Nucleus accumbens (tissue), 56 donors: ENCODE data around the gene HTR4.
A peak's percentile ranks its signal among the peaks of the same experiment; 100 is the strongest.

Source experiments
- DNase-seq, 56 donors: peaks; one replicate each; lab custom pipeline; 2025; lab: John Stamatoyannopoulos, UW

The HTR4 gene

DNA sequence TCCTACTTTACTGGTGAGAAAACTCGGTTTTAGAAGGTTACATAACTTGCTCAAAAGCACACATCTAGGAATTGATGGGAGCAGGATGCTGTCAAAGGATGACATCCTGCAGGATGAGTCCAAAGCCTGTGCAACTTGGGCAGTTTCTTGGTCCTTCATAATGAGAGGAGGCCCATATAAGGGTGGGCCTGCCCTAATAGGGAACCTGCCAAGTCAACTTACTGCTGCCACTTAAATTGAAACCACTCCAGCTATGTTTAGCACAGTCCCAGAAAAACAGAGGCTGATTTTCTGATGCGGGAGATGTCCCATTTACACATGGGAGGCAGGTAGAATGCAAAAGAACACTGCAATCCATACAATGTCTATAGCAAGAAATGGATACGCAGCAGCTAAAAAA lies 208.7 kb downstream of the HTR4 start:
- DNase-seq: no peak

DNA sequence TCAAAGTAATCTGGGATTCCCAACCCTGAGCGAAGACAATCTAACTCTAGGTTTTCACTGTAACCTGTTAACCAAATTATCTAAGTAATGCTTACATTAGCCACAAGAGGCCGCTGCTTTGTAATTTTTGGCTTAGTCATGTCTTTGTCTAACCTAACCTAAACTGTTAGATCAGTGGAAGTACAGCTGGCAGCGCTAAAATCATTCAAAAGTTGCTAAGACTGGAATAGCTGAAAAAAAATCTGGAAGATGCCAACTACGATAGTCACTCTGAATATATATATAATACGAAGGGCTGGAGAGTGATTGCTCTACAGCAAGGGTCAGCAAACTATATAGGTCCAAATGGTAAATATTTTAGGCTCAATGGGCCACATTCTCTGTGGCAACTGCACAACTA lies 210.3 kb downstream of the HTR4 start:
- DNase-seq: peak in 26 of 56 donors; percentile 1 to 70 (median 32)

DNA sequence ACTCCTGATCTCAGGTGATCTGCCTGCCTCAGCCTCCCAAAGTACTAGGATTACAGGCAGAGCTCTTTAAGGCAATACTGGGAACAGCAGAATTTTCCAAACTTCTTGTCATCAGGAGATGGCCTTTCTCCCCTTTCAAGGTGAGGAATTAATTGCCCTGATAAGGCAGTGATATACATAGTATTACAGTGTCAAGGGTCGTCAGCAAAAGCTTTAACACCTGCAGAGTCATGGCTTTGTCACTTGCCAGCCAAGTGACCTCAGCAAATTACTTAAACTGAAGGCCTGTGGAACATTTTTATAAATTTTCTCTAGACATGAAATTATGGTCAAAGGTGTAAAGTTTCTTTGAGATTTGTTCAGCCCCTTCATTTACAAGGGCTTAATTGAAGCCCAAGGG lies 211.1 kb downstream of the HTR4 start:
- DNase-seq: no peak

DNA sequence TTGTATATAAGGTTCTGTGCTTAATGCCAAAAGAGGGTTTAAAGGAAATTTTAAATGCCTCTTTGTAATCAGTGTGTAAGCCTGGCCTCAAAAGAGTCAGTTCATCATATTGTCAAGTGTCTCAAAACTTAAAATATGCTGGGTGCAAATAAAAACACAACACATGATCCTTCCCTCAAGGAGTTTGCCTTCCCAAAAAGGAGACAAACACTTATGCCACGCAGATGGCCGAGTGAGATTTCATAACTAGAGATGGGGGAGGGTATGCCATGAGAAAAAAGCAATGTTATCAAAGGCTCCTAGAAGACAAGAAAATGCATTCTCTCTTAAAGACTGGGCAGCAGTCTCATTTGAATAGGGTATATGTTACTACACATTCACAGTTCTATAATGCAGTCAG lies 215.4 kb downstream of the HTR4 start:
- no peak for DNase-seq

DNA sequence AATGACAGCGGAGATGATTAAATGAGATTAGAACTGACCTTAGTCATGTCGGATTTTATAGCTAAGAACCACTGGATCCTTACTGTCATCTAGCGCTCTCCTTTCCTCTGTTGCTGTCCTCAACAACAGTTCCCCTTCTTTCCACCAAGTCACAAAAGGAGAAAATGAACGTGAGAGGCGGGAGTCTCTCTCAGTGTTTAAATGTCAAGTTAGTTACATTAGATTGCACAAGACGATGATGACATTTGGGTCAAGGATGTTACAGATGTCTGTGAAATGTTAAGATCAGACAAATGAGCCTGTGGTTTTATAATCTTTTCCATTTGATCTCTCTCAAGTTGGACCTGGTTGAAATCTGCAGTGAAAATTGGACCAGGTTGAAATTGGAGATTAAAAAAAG lies 217.1 kb downstream of the HTR4 start:
- no peak for DNase-seq

DNA sequence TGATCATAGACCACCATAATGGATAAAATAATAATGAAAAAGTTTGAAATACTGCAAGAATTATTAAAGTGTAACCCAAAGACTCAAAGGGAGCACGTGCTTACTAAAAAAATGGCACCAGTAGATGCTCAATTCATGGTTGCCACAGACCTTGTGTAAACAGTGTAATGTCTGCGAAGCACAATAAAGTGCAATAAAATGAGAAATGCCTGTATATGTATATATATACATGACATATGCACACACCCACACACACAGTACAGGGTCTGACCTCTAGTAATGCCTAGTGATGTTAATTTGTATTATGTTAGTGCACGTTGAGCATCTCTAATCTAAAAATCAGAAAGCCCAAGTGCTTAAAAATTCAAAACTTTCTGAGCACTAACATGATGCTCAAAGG lies 218.3 kb downstream of the HTR4 start:
- no peak for DNase-seq

DNA sequence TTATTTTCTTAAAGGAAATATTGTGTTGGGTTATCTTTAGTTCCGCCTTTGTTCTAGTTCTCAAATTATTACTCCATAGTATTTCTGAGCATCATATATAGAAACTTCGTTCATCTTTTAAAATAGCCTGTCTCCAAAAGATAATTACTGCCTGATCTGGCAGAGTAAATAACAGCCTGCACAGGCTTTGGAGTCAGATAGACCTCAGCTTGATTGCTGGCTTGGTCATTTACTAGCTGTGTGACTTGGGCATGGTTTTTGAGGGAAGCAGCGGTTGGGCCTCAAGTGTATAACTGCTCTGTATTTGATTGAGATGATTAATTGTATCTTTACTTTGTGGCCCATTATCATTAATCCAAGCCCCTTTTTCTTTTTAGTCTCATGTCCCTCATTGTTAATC lies 220.5 kb downstream of the HTR4 start:
- no peak for DNase-seq
